HFF-Myc (cell line): ENCODE results near the gene NET1.
A peak's percentile ranks its signal among the peaks of the same experiment; 100 is the strongest.

Experiments used
- DNase-seq: peaks from one replicate; pipeline ENCODE4 v3.0.0-alpha.2; 2011; ENCODE audit warnings: low read depth; ENCODE audit errors: extremely low read depth
- H3K4me3 ChIP-seq: replicated peaks from 2 replicates; pipeline ENCODE4 v1.5.1; 2011; ENCODE audit warnings: low read depth, mild to moderate bottlenecking, control low read depth, low read length
- CTCF ChIP-seq: IDR thresholded peaks from 2 replicates; pipeline ENCODE4 v1.5.1; 2012; ENCODE audit warnings: mild to moderate bottlenecking, low read depth, low read length, control low read depth; ENCODE audit errors: missing control alignments

The NET1 gene

GRCh38 chr10:5442065-5442989, 30.0 kb downstream of the NET1 start:
- no peak overlapping the region for H3K4me3 ChIP-seq
- peak; percentile 49 for TF ChIP-seq CTCF
- no peak for DNase-seq

- DNase-seq = no peak
- no peak for TF ChIP-seq CTCF
- no peak overlapping the region for H3K4me3 ChIP-seq
Measured at GRCh38 chr10:5442990-5443370, 30.6 kb downstream of the NET1 start.

- H3K4me3 ChIP-seq = no peak overlapping the region
- no peak for TF ChIP-seq CTCF
- DNase-seq = no peak
Measured at GRCh38 chr10:5443429-5443828, 31.1 kb downstream of the NET1 start.

GRCh38 chr10:5445006-5445405, 32.6 kb downstream of the NET1 start:
- no peak for DNase-seq
- TF ChIP-seq CTCF = no peak
- H3K4me3 ChIP-seq = no peak overlapping the region

GRCh38 chr10:5446390-5446926, 34.1 kb downstream of the NET1 start:
- no peak for TF ChIP-seq CTCF
- DNase-seq = peak; percentile 69
- H3K4me3 ChIP-seq = peak overlapping the region; percentile 58

- no peak for DNase-seq
- peak overlapping the region; percentile 58 for H3K4me3 ChIP-seq
- TF ChIP-seq CTCF = no peak
Measured at GRCh38 chr10:5447056-5447455, 34.7 kb downstream of the NET1 start.
